CD14-positive monocyte (primary cell): ENCODE data around the gene AHSP. TPM values are rescaled to one million over a fixed set of nuclear protein-coding genes. Genes with fewer than 3 reads are reported as not detected.

ENCODE experiments used
- DNase-seq, 3 donors: peaks; one replicate each; pipeline ENCODE4 v3.0.0-alpha.2; 2011 to 2022
- H2AFZ ChIP-seq: 2 replicates; pipeline ENCODE4 v1.6.0; 2012; ENCODE audit warnings: mild to moderate bottlenecking, low read depth, low read length, inconsistent platforms; ENCODE audit not compliant: insufficient read depth, poor library complexity, severe bottlenecking
- H3K27ac ChIP-seq, 2 donors: 1 replicate in 1 of 2; 2 replicates in 1 of 2; pipeline ENCODE4 v1.5.1; 2012 to 2013; ENCODE audit warnings: low read length in 2 of 2, control low read depth in 1 of 2, inconsistent platforms in 1 of 2, low read depth in 1 of 2, mild to moderate bottlenecking in 1 of 2
- H3K27me3 ChIP-seq, 2 donors: one replicate each; pipeline versions ENCODE4 v1.6.0 to v1.6.1; 2011 to 2013; ENCODE audit warnings: low read length in 2 of 2; ENCODE audit not compliant: control insufficient read depth in 2 of 2, insufficient read depth in 2 of 2
- H3K36me3 ChIP-seq, 2 donors: replicated peaks in 1 of 2; 1 replicate in 1 of 2; 2 replicates in 1 of 2; pipeline versions ENCODE4 v1.5.1 to v1.6.1; 2012 to 2013; ENCODE audit warnings: low read length in 2 of 2, control low read depth in 1 of 2, inconsistent platforms in 1 of 2, mild to moderate bottlenecking in 1 of 2; ENCODE audit not compliant: insufficient read depth in 2 of 2, control insufficient read depth in 1 of 2
- H3K4me1 ChIP-seq, 2 donors: 1 replicate in 1 of 2; 2 replicates in 1 of 2; pipeline versions ENCODE4 v1.5.1 to v1.6.1; 2012 to 2013; ENCODE audit warnings: low read length in 2 of 2, control low read depth in 1 of 2, inconsistent platforms in 1 of 2, mild to moderate bottlenecking in 1 of 2, moderate library complexity in 1 of 2; ENCODE audit not compliant: insufficient read depth in 2 of 2, control insufficient read depth in 1 of 2
- H3K4me2 ChIP-seq: replicated peaks from 2 replicates; pipeline ENCODE3; 2012; ENCODE audit warnings: low read length, moderate library complexity, mild to moderate bottlenecking; ENCODE audit not compliant: poor library complexity, severe bottlenecking; ENCODE audit errors: extremely low read depth
- H3K4me3 ChIP-seq, 3 experiments: fragments of 200-600 bp in 1 of 3; sonication (generic) in 1 of 3; replicated peaks in 1 of 3; 1 replicate in 2 of 3; 2 replicates in 1 of 3; pipeline ENCODE4 v1.5.1; 2011 to 2013; ENCODE audit warnings: low read length in 3 of 3, mild to moderate bottlenecking in 3 of 3, control low read depth in 2 of 3, low read depth in 2 of 3, inconsistent platforms in 1 of 3, moderate library complexity in 1 of 3
- H3K79me2 ChIP-seq: 2 replicates; pipeline ENCODE4 v1.6.0; 2012; ENCODE audit warnings: mild to moderate bottlenecking, control low read depth, inconsistent platforms, low read length, moderate library complexity; ENCODE audit not compliant: insufficient read depth
- H3K9ac ChIP-seq: 2 replicates; pipeline ENCODE4 v1.6.0; 2017; ENCODE audit warnings: low read length, mild to moderate bottlenecking; ENCODE audit not compliant: insufficient read depth, poor library complexity, severe bottlenecking
- H3K9me3 ChIP-seq, 2 donors: replicated peaks in 1 of 2; 1 replicate in 1 of 2; 2 replicates in 1 of 2; pipeline versions ENCODE4 v1.5.1 to v1.6.1; 2012 to 2013; ENCODE audit warnings: low read length in 2 of 2, control low read depth in 1 of 2; ENCODE audit not compliant: control insufficient read depth in 1 of 2, insufficient read depth in 1 of 2
- H4K20me1 ChIP-seq: 2 replicates; pipeline ENCODE4 v1.6.0; 2012; ENCODE audit warnings: mild to moderate bottlenecking, low read length, control low read depth, moderate library complexity; ENCODE audit not compliant: insufficient read depth
- H3K27ac Mint-ChIP-seq, 7 donors: one replicate each; pipeline ENCODE4 v1.8.0; 2020; ENCODE audit warnings: mild to moderate bottlenecking in 7 of 7, mixed read lengths in 7 of 7, moderate library complexity in 6 of 7, inconsistent platforms in 2 of 7
- H3K27me3 Mint-ChIP-seq, 3 donors: one replicate each; pipeline ENCODE4 v1.8.0; 2021 to 2022; ENCODE audit warnings: low read depth in 3 of 3, mild to moderate bottlenecking in 3 of 3, mixed read lengths in 3 of 3, moderate library complexity in 3 of 3, inconsistent platforms in 1 of 3
- H3K36me3 Mint-ChIP-seq, 2 donors: one replicate each; pipeline ENCODE4 v1.8.0; 2020; ENCODE audit warnings: mixed read lengths in 2 of 2, inconsistent platforms in 1 of 2, mild to moderate bottlenecking in 1 of 2
- H3K4me1 Mint-ChIP-seq: one replicate; pipeline ENCODE4 v1.8.0; 2020; ENCODE audit warnings: mild to moderate bottlenecking, mixed read lengths
- H3K4me3 Mint-ChIP-seq, 2 donors: one replicate each; pipeline ENCODE4 v1.8.0; 2020; ENCODE audit warnings: mild to moderate bottlenecking in 2 of 2, mixed read lengths in 2 of 2, moderate library complexity in 1 of 2
- H3K9me3 Mint-ChIP-seq, 7 donors: one replicate each; pipeline ENCODE4 v1.8.0; 2020 to 2022; ENCODE audit warnings: mixed read lengths in 7 of 7, mild to moderate bottlenecking in 6 of 7, moderate library complexity in 6 of 7, inconsistent platforms in 2 of 7
- WGBS: methylation state at CpG from one replicate; pipeline ENCODE4 v1.1.5; 2013; ENCODE audit warnings: missing lambda C conversion rate; ENCODE audit not compliant: insufficient coverage; 5-methylcytosine and 5-hydroxymethylcytosine counted together
- intact Hi-C, 2 donors: fragments of 100-400 bp; cut with micrococcal nuclease; formaldehyde crosslinking; loops; one replicate each; pipeline versions ENCODE4 v1.15.0 to v1.15.1; 2023
- polyA plus RNA-seq, 3 donors: library from polyadenylated mRNA; depleted of rRNA in 1 of 3; unstranded in 2 of 3; stranded (reverse) in 1 of 3; fragments of 300-500 nt in 2 of 3; fragments of >200 nt in 1 of 3; fragmentation: Illumina TruSeq in 2 of 3; gene quantifications; 1 replicate in 2 of 3; 2 replicates in 1 of 3; pipeline ENCODE4 v1.2.3, GENCODE V29; 2012 to 2021
- TF ChIP-seq, protein P1 (sequence below): fragments of 200-600 bp; IDR thresholded peaks from one replicate; pipeline ENCODE4 v1.8.0; 2022; ENCODE audit warnings: antibody characterized with exemption, mild to moderate bottlenecking

AHSP gene
- polyA plus RNA-seq, 3 donors = 0.84 TPM; not detected in 2

DNA sequence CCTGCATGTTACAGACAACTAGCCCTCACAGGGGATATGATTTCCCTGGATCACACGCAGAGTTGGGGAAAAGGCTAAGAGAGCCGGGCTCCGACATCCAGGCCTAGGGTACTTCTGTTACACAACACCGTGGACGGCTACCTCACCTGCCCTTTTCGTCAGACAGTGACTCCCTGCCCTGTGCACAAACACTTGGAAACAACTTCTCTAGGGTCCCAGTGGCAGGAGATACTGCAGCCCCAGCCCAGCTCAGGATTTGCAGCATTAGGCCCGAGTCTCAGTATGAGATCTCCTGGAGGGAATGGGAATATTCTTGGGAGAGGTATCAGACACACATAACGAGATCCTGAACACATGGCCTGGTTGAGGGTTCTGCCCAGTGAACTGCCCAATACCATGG lies 27.8 kb upstream of the AHSP start:
- H3K4me1 Mint-ChIP-seq = peaks cover 8% of the 10 kb centered on the region
- DNase-seq = no peak
- no peak overlapping the region for H3K27ac ChIP-seq
- no peak overlapping the region for H3K9ac ChIP-seq
- H3K9me3 Mint-ChIP-seq = no peaks in the 10 kb centered on the region
- no peaks in the 10 kb centered on the region for H3K79me2 ChIP-seq
- H3K4me1 ChIP-seq = peaks cover 0 to under 1% of the 10 kb centered on the region in 2 donors
- H3K36me3 ChIP-seq = peaks cover 40 to 58% of the 10 kb centered on the region in 2 donors
- intact Hi-C loops = no loop called here
- no peak overlapping the region for H3K4me3 ChIP-seq
- peaks cover 46 to 56% of the 10 kb centered on the region in 2 donors for H3K36me3 Mint-ChIP-seq
- TF ChIP-seq, protein P1, sequence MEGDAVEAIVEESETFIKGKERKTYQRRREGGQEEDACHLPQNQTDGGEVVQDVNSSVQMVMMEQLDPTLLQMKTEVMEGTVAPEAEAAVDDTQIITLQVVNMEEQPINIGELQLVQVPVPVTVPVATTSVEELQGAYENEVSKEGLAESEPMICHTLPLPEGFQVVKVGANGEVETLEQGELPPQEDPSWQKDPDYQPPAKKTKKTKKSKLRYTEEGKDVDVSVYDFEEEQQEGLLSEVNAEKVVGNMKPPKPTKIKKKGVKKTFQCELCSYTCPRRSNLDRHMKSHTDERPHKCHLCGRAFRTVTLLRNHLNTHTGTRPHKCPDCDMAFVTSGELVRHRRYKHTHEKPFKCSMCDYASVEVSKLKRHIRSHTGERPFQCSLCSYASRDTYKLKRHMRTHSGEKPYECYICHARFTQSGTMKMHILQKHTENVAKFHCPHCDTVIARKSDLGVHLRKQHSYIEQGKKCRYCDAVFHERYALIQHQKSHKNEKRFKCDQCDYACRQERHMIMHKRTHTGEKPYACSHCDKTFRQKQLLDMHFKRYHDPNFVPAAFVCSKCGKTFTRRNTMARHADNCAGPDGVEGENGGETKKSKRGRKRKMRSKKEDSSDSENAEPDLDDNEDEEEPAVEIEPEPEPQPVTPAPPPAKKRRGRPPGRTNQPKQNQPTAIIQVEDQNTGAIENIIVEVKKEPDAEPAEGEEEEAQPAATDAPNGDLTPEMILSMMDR = no peak
- no peak overlapping the region for H3K4me2 ChIP-seq
- no peaks in the 10 kb centered on the region for H3K27me3 ChIP-seq
- H3K27me3 Mint-ChIP-seq = no peaks in the 10 kb centered on the region
- H3K4me3 Mint-ChIP-seq = no peak overlapping the region
- H4K20me1 ChIP-seq = no peaks in the 10 kb centered on the region
- no peaks in the 10 kb centered on the region for H3K9me3 ChIP-seq
- no peak overlapping the region for H2AFZ ChIP-seq
- 98% methylated on average over 7 of the region's 8 CpGs for WGBS
- H3K27ac Mint-ChIP-seq = peak overlapping the region in 1 of 7 donors; percentile 58

DNA sequence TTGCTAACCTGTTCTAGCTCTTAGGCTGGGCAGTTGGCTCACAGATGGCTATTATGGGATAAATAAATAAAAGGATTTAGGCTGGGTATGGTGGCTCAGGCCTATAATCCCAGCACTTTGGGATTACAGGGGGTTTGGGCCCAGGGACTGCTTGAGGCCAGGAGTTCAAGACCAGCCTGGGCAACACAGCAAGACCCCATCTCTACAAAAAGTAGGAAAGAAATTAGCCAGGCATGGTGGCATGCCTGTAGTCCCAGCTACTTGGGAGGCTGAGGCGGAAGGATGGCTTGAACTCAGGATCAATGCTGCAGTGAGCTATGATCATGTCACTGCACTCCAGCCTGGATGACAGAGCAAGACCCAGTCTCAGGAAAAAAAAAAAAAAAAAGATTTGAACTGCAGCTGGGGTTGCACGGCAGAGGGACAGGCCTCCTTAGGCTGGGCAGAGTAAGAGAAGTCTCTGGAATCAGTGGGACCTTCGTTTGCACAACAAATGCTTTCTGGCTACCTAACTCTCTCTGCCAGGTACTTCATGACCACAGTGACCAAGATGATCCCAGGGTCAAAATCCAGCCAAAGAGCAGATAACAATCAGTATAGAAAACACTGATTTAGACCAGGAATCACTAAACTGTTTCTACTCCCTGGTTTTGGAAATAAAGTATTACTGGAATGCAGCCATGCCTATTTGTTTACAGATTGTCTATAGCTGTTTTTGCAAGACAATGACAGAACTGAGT lies 26.3 kb upstream of the AHSP start:
- Mint-ChIP-seq H3K4me1 (peaks cover 23% of the 10 kb centered on the region), H3K27me3 (no peaks in the 10 kb centered on the region), H3K9me3 (no peaks in the 10 kb centered on the region), H3K27ac (no peak overlapping the region), H3K36me3 (peaks cover 39 to 49% of the 10 kb centered on the region in 2 donors), H3K4me3 (no peak overlapping the region)
- Histone ChIP-seq H3K4me2 (no peak overlapping the region), H3K9me3 (no peaks in the 10 kb centered on the region), H3K27ac (no peak overlapping the region), H3K79me2 (no peaks in the 10 kb centered on the region), H3K4me3 (no peak overlapping the region), H2AFZ (no peak overlapping the region), H3K9ac (no peak overlapping the region), H3K4me1 (peaks cover 11 to 12% of the 10 kb centered on the region in 2 donors), H3K36me3 (peaks cover 34 to 43% of the 10 kb centered on the region in 2 donors), H3K27me3 (no peaks in the 10 kb centered on the region), H4K20me1 (no peaks in the 10 kb centered on the region)
- TF ChIP-seq, protein P1 = no peak
- no peak for DNase-seq
- 100% methylated on average over 2 of the region's 3 CpGs for WGBS
- intact Hi-C loops = no loop called here
